ENCODE data around the gene IGFLR1.

The IGFLR1 gene

GRCh38 chr19:35712567-35713505 lies 29.4 kb downstream of the IGFLR1 start:
- no peak overlapping the region for H3K9ac ChIP-seq (ENCODE audit: low read length)
- H3K14ac ChIP-seq (ENCODE audit: low read length in 2 of 2), result no peak overlapping the region
- H3K4me3 ChIP-seq (ENCODE audit: insufficient read depth in 1 of 2, low read depth in 1 of 2, low read length in 2 of 2), result no peak overlapping the region
- H3K27ac ChIP-seq (ENCODE audit: low read length, poor library complexity, severe bottlenecking), result no peak overlapping the region
- H2BK12ac ChIP-seq (ENCODE audit: low read length in 2 of 2), result no peak overlapping the region
- H2BK5ac ChIP-seq (ENCODE audit: low read depth, low read length, poor library complexity, severe bottlenecking), result no peak overlapping the region
- H3K79me1 ChIP-seq (replicated peaks; ENCODE audit: low read length, poor library complexity, severe bottlenecking), result peaks cover 14% of the 10 kb centered on the region
- no peak overlapping the region for H2AFZ ChIP-seq (ENCODE audit: low read depth, low read length)
- no peak overlapping the region for H3K4ac ChIP-seq (ENCODE audit: low read depth in 1 of 2, low read length in 2 of 2)
- H3K27me3 ChIP-seq (ENCODE audit: control insufficient read depth in 1 of 2, insufficient read depth in 1 of 2, low read length in 2 of 2), result peaks cover 0 to 33% of the 10 kb centered on the region in 2 experiments
- H3K23ac ChIP-seq (ENCODE audit: low read length in 2 of 2), result no peak overlapping the region
- whole genome bisulfite sequencing, result 74% methylated on average over 11 of the region's 11 CpGs
- H3K36me3 ChIP-seq (ENCODE audit: control insufficient read depth in 1 of 2, insufficient read depth in 2 of 2, low read depth in 1 of 2, low read length in 2 of 2), result no peaks in the 10 kb centered on the region
- no peaks in the 10 kb centered on the region for H3K9me3 ChIP-seq (ENCODE audit: control insufficient read depth, low read length)
- no peak overlapping the region for H4K91ac ChIP-seq (ENCODE audit: low read length)
- H2BK120ac ChIP-seq (ENCODE audit: low read depth, low read length), result no peak overlapping the region
- H3K4me2 ChIP-seq (ENCODE audit: low read length, poor library complexity, severe bottlenecking), result no peak overlapping the region
- peaks cover 12% of the 10 kb centered on the region for H3K4me1 ChIP-seq (ENCODE audit: control insufficient read depth, insufficient read depth, low read depth, low read length)
- H2AK5ac ChIP-seq (ENCODE audit: low read length, severe bottlenecking), result no peak overlapping the region
- DNase-seq, result no peak
- H3K18ac ChIP-seq (ENCODE audit: low read depth in 1 of 2, low read length in 2 of 2), result no peak overlapping the region
- no peak overlapping the region for H4K8ac ChIP-seq (ENCODE audit: low read length)
- H2BK15ac ChIP-seq (ENCODE audit: low read depth, poor library complexity, severe bottlenecking), result no peak overlapping the region

- no peak overlapping the region for H2AFZ ChIP-seq (ENCODE audit: low read depth, low read length)
- H3K23ac ChIP-seq (ENCODE audit: low read length in 2 of 2), result peak overlapping the region in 1 of 2 experiments; percentile 77
- no peak overlapping the region for H3K4me2 ChIP-seq (ENCODE audit: low read length, poor library complexity, severe bottlenecking)
- H3K18ac ChIP-seq (ENCODE audit: low read depth in 1 of 2, low read length in 2 of 2), result no peak overlapping the region
- no peak overlapping the region for H2BK12ac ChIP-seq (ENCODE audit: low read length in 2 of 2)
- no peak overlapping the region for H2BK5ac ChIP-seq (ENCODE audit: low read depth, low read length, poor library complexity, severe bottlenecking)
- peaks cover 12% of the 10 kb centered on the region for H3K79me1 ChIP-seq (replicated peaks; ENCODE audit: low read length, poor library complexity, severe bottlenecking)
- H2AK5ac ChIP-seq (ENCODE audit: low read length, severe bottlenecking), result no peak overlapping the region
- H3K27ac ChIP-seq (ENCODE audit: low read length, poor library complexity, severe bottlenecking), result no peak overlapping the region
- H3K14ac ChIP-seq (ENCODE audit: low read length in 2 of 2), result no peak overlapping the region
- no peaks in the 10 kb centered on the region for H3K9me3 ChIP-seq (ENCODE audit: control insufficient read depth, low read length)
- DNase-seq, result no peak
- no peak overlapping the region for H3K4ac ChIP-seq (ENCODE audit: low read depth in 1 of 2, low read length in 2 of 2)
- H3K27me3 ChIP-seq (ENCODE audit: control insufficient read depth in 1 of 2, insufficient read depth in 1 of 2, low read length in 2 of 2), result peaks cover 0 to 33% of the 10 kb centered on the region in 2 experiments
- H4K8ac ChIP-seq (ENCODE audit: low read length), result no peak overlapping the region
- H2BK15ac ChIP-seq (ENCODE audit: low read depth, poor library complexity, severe bottlenecking), result no peak overlapping the region
- H4K91ac ChIP-seq (ENCODE audit: low read length), result no peak overlapping the region
- H3K9ac ChIP-seq (ENCODE audit: low read length), result peak overlapping the region; percentile 81
- peak overlapping the region in 1 of 2 experiments; percentile 34 for H3K4me3 ChIP-seq (ENCODE audit: insufficient read depth in 1 of 2, low read depth in 1 of 2, low read length in 2 of 2)
- WGBS, result 62% methylated on average over 11 of the region's 13 CpGs
- H2BK120ac ChIP-seq (ENCODE audit: low read depth, low read length), result no peak overlapping the region
- peaks cover 5% of the 10 kb centered on the region for H3K4me1 ChIP-seq (ENCODE audit: control insufficient read depth, insufficient read depth, low read depth, low read length)
- no peaks in the 10 kb centered on the region for H3K36me3 ChIP-seq (ENCODE audit: control insufficient read depth in 1 of 2, insufficient read depth in 2 of 2, low read depth in 1 of 2, low read length in 2 of 2)
Observed at GRCh38 chr19:35710784-35711723, 31.2 kb downstream of the IGFLR1 start.

DNA sequence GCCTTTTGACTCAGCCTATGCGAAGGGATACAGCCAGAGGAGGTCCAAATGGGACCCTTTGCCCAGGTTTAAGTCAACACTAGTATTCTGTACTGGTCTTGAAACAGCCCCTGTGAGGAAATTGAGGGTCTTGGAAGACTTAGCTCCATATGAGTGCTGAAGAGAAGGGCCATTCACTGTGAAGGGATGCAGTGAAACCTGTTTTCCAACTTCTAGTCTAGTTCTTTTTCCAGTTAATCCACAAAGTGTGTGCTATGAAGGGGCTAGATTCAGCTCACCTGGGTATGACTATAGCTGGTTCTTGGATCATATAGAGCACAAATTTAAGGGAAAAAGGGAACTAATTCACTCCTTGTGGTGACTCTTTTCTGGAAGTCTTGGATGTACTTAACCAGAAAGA lies 33.9 kb downstream of the IGFLR1 start:
- no peak overlapping the region for H3K14ac ChIP-seq (ENCODE audit: low read length in 2 of 2)
- no peak overlapping the region for H3K27ac ChIP-seq (ENCODE audit: low read length, poor library complexity, severe bottlenecking)
- H3K9me3 ChIP-seq (ENCODE audit: control insufficient read depth, low read length), result no peaks in the 10 kb centered on the region
- no peak overlapping the region for H2BK120ac ChIP-seq (ENCODE audit: low read depth, low read length)
- no peak overlapping the region for H2AFZ ChIP-seq (ENCODE audit: low read depth, low read length)
- no peak overlapping the region for H3K23ac ChIP-seq (ENCODE audit: low read length in 2 of 2)
- no peak overlapping the region for H2AK5ac ChIP-seq (ENCODE audit: low read length, severe bottlenecking)
- H3K18ac ChIP-seq (ENCODE audit: low read depth in 1 of 2, low read length in 2 of 2), result no peak overlapping the region
- H3K4me3 ChIP-seq (ENCODE audit: insufficient read depth in 1 of 2, low read depth in 1 of 2, low read length in 2 of 2), result no peak overlapping the region
- no peak overlapping the region for H4K91ac ChIP-seq (ENCODE audit: low read length)
- no peaks in the 10 kb centered on the region for H3K79me1 ChIP-seq (replicated peaks; ENCODE audit: low read length, poor library complexity, severe bottlenecking)
- no peak overlapping the region for H3K9ac ChIP-seq (ENCODE audit: low read length)
- H3K4me2 ChIP-seq (ENCODE audit: low read length, poor library complexity, severe bottlenecking), result no peak overlapping the region
- H2BK5ac ChIP-seq (ENCODE audit: low read depth, low read length, poor library complexity, severe bottlenecking), result no peak overlapping the region
- no peaks in the 10 kb centered on the region for H3K36me3 ChIP-seq (ENCODE audit: control insufficient read depth in 1 of 2, insufficient read depth in 2 of 2, low read depth in 1 of 2, low read length in 2 of 2)
- 73% methylated on average over 1 of the region's 1 CpG for WGBS
- no peak overlapping the region for H3K4ac ChIP-seq (ENCODE audit: low read depth in 1 of 2, low read length in 2 of 2)
- peaks cover 2 to 18% of the 10 kb centered on the region in 2 experiments for H3K27me3 ChIP-seq (ENCODE audit: control insufficient read depth in 1 of 2, insufficient read depth in 1 of 2, low read length in 2 of 2)
- no peaks in the 10 kb centered on the region for H3K4me1 ChIP-seq (ENCODE audit: control insufficient read depth, insufficient read depth, low read depth, low read length)
- H2BK12ac ChIP-seq (ENCODE audit: low read length in 2 of 2), result no peak overlapping the region
- H2BK15ac ChIP-seq (ENCODE audit: low read depth, poor library complexity, severe bottlenecking), result no peak overlapping the region
- no peak for DNase-seq
- H4K8ac ChIP-seq (ENCODE audit: low read length), result no peak overlapping the region

DNA sequence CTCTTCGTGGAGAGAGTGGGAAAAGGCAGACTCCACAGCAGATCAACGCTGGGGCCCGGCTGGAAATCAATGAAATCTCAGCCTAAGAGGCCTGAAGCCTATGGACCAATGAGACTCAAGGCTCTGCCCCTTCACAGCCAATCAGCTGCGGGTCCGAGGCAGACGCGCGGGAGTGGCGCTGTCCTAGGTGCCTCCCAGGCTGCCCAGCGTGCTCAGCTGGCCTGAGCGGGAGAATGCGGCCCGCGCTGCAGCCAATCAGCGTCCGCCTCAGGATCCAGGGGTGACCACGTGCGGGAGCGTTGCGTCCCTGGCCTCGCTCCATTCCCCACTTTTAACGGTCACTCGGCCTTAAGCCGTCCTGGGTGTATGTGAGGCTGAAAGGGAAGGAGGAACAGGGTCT lies 38.0 kb downstream of the IGFLR1 start, which contains the start of gene ZBTB32:
ZBTB32 (plus strand) TSS at position 341 of the 400 bp plus-strand sequence. CDS start 10,069 bp downstream, outside the sequence.
- H2BK15ac ChIP-seq (ENCODE audit: low read depth, poor library complexity, severe bottlenecking), result no peak within 1 kb of the TSS
- no peak within 1 kb of the TSS for H2BK12ac ChIP-seq (ENCODE audit: low read length in 2 of 2)
- no peak within 1 kb of the TSS for H3K4me2 ChIP-seq (ENCODE audit: low read length, poor library complexity, severe bottlenecking)
- no peak within 1 kb of the TSS for H2AFZ ChIP-seq (ENCODE audit: low read depth, low read length)
- H3K27ac ChIP-seq (ENCODE audit: low read length, poor library complexity, severe bottlenecking), result no peak within 1 kb of the TSS
- H2AK5ac ChIP-seq (ENCODE audit: low read length, severe bottlenecking), result no peak within 1 kb of the TSS
- H3K27me3 ChIP-seq (ENCODE audit: control insufficient read depth in 1 of 2, insufficient read depth in 1 of 2, low read length in 2 of 2), result peaks cover 3 to 4% of the 10 kb centered on the region in 2 experiments
- H3K14ac ChIP-seq (ENCODE audit: low read length in 2 of 2), result no peak within 1 kb of the TSS
- no peak within 1 kb of the TSS for H2BK5ac ChIP-seq (ENCODE audit: low read depth, low read length, poor library complexity, severe bottlenecking)
- H3K4ac ChIP-seq (ENCODE audit: low read depth in 1 of 2, low read length in 2 of 2), result no peak within 1 kb of the TSS
- peaks cover 7% of the 10 kb centered on the region for H3K4me1 ChIP-seq (ENCODE audit: control insufficient read depth, insufficient read depth, low read depth, low read length)
- H3K79me1 ChIP-seq (replicated peaks; ENCODE audit: low read length, poor library complexity, severe bottlenecking), result no peaks in the 10 kb centered on the region
- no peak within 1 kb of the TSS for H3K9ac ChIP-seq (ENCODE audit: low read length)
- H4K8ac ChIP-seq (ENCODE audit: low read length), result no peak within 1 kb of the TSS
- no peak within 1 kb of the TSS for H3K4me3 ChIP-seq (ENCODE audit: insufficient read depth in 1 of 2, low read depth in 1 of 2, low read length in 2 of 2)
- no peak within 1 kb of the TSS for H3K18ac ChIP-seq (ENCODE audit: low read depth in 1 of 2, low read length in 2 of 2)
- DNase-seq, result peak; percentile 56
- H3K9me3 ChIP-seq (ENCODE audit: control insufficient read depth, low read length), result no peaks in the 10 kb centered on the region
- no peaks in the 10 kb centered on the region for H3K36me3 ChIP-seq (ENCODE audit: control insufficient read depth in 1 of 2, insufficient read depth in 2 of 2, low read depth in 1 of 2, low read length in 2 of 2)
- no peak within 1 kb of the TSS for H2BK120ac ChIP-seq (ENCODE audit: low read depth, low read length)
- WGBS, result 43% methylated on average over 24 of the region's 24 CpGs
- peak within 1 kb of the TSS; percentile 32 for H4K91ac ChIP-seq (ENCODE audit: low read length)
- no peak within 1 kb of the TSS for H3K23ac ChIP-seq (ENCODE audit: low read length in 2 of 2)
